Prostate gland (tissue), 2 donors: ENCODE measurements around the gene IL19.

Experiments
- POLR2AphosphoS5 ChIP-seq: sonication (generic); formaldehyde crosslinking; IDR thresholded peaks from one replicate; pipeline ENCODE4 v1.6.1; 2017; ENCODE audit warnings: antibody characterized with exemption
- TF ChIP-seq, protein P1 (sequence below), 4 experiments: fragments of 200-600 bp in 2 of 4; fragments of 450-650 bp in 2 of 4; sonication (generic) in 2 of 4; IDR thresholded peaks; 1 replicate in 3 of 4; 2 replicates in 1 of 4; pipeline ENCODE4 v1.5.1; 2016 to 2019; ENCODE audit warnings: antibody characterized with exemption in 4 of 4, mild to moderate bottlenecking in 2 of 4, moderate library complexity in 2 of 4

- TF ChIP-seq POLR2AphosphoS5, result no peak
- TF ChIP-seq, protein P1, sequence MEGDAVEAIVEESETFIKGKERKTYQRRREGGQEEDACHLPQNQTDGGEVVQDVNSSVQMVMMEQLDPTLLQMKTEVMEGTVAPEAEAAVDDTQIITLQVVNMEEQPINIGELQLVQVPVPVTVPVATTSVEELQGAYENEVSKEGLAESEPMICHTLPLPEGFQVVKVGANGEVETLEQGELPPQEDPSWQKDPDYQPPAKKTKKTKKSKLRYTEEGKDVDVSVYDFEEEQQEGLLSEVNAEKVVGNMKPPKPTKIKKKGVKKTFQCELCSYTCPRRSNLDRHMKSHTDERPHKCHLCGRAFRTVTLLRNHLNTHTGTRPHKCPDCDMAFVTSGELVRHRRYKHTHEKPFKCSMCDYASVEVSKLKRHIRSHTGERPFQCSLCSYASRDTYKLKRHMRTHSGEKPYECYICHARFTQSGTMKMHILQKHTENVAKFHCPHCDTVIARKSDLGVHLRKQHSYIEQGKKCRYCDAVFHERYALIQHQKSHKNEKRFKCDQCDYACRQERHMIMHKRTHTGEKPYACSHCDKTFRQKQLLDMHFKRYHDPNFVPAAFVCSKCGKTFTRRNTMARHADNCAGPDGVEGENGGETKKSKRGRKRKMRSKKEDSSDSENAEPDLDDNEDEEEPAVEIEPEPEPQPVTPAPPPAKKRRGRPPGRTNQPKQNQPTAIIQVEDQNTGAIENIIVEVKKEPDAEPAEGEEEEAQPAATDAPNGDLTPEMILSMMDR (IDR thresholded peaks at IDR 0.05), result no peak
Measured at GRCh38 chr1:206796116-206796515, 25.5 kb downstream of the IL19 start.
